Activated naive CD4-positive, alpha-beta T cell treated with anti-CD3 and anti-CD28 coated beads, Interleukin-2, amount 50 U/mL, for 24 hours (primary cell): ENCODE results near the gene BANP.
"Not testable (repeated sequence)": the region's sequence is repeated elsewhere in the genome, so short reads cannot be mapped to it uniquely, and the experiment has no call there.

Experiments used
- H3K27ac Mint-ChIP-seq: one replicate; pipeline ENCODE4 v1.8.0; 2021; ENCODE audit warnings: mild to moderate bottlenecking, mixed read lengths
- H3K27me3 Mint-ChIP-seq: one replicate; pipeline ENCODE4 v1.8.0; 2021; ENCODE audit warnings: mixed read lengths
- H3K36me3 Mint-ChIP-seq: one replicate; pipeline ENCODE4 v1.8.0; 2021; ENCODE audit warnings: mixed read lengths
- H3K4me1 Mint-ChIP-seq: one replicate; pipeline ENCODE4 v1.8.0; 2021; ENCODE audit warnings: mixed read lengths
- H3K4me3 Mint-ChIP-seq: one replicate; pipeline ENCODE4 v1.8.0; 2021; ENCODE audit warnings: mild to moderate bottlenecking, mixed read lengths
- H3K9me3 Mint-ChIP-seq: one replicate; pipeline ENCODE4 v1.8.0; 2021; ENCODE audit warnings: mixed read lengths

Gene BANP

DNA sequence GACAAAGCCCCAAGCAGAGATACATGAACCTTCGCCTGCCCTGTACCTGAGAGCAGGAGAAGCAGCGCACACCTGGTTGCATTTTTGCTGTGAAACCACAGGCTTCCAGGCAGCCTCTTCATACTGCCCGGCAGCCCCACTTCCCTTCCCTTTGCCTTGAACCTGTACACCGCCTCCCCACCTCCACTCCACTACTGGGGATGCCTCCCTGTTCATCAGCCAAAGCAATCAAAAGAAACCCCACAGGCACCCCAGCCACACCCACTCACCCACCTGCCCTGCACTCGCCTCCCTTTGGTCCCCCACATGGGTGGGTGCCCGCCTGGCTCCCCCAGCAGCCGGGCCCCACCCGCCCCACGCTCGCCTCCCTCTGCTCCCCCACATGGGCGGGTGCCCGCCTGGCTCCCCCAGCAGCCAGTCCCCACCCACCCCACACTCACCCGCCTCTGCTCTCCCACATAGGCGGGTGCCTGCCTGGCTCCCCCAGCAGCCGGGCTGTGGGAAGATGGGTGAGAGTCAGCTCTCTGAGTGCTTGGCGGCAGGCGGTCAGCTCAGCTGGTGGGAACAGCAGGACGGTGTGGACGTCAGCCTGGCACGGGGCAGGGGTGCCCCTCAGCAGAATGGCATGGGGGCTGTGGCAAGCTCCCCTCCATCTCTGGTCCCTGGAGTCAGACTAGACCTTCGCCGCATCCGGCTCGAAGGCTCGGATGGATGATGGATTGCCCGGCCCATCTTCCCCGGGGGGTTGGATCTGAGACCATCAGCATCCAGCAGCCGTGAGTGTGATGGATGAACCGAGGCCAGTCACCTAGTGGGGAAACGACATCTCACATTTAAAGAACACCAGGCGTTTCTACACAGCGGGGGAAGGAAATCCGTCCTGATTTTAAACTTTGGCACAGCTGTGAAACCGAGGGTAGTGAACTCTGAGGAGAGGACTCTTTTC, 135.6 kb downstream of the BANP start:
- Mint-ChIP-seq H3K36me3 (no peaks in the 10 kb centered on the region), H3K27ac (peak overlapping the region; percentile 55)

DNA sequence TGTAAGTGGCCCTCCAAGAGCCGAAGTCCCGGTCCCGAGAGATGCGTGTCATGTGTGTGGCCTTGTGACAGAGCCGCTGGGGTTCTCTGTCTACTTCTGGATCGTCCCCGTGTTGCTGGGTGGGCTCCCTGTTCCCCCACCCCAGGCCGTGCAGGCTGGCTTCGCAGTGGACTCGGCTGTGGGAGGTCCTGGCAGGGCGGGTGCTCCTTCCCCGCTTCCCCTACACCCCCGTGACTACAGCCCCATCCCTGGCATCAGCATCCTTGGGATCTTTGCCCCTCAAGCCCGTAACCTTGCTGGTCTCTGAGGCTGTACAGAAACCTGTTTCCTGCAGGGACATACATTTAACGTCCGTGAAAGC, 136.3 kb downstream of the BANP start:
- Mint-ChIP-seq H3K4me1 (no peaks in the 10 kb centered on the region), H3K9me3 (no peaks in the 10 kb centered on the region), H3K4me3 (no peak overlapping the region), H3K27me3 (no peaks in the 10 kb centered on the region), H3K27ac (no peak overlapping the region), H3K36me3 (no peaks in the 10 kb centered on the region)

More for the DNA sequence above, 135.6 kb downstream of the BANP start:
- Mint-ChIP-seq H3K4me3 (no peak overlapping the region), H3K4me1 (no peaks in the 10 kb centered on the region), H3K9me3 (no peaks in the 10 kb centered on the region), H3K27me3 (no peaks in the 10 kb centered on the region)

DNA sequence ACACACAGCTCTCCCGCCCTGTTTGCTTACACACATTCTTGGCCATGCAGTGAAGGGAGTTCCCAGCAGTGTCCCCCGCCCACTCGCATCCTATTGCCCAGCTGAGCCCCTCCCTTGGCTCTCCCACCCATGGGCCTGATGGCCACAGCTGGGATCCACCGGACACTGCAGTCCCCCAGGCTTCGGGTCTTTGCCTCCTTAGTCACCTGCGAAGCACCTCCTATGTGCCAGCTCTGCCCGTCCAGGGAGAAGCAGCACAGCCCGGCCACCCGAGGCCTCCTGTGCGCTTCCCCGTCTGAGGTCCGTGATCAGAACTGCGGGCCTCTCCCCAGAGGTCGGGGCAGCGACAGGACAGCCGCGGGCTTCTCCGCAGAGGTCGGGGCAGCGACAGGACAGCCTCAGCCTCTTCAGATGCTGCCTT, 136.9 kb downstream of the BANP start:
- no peak overlapping the region for H3K4me3 Mint-ChIP-seq
- no peak overlapping the region for H3K27ac Mint-ChIP-seq
- H3K4me1 Mint-ChIP-seq, result no peaks in the 10 kb centered on the region
- H3K27me3 Mint-ChIP-seq, result no peaks in the 10 kb centered on the region
- no peaks in the 10 kb centered on the region for H3K9me3 Mint-ChIP-seq
- H3K36me3 Mint-ChIP-seq, result no peaks in the 10 kb centered on the region

DNA sequence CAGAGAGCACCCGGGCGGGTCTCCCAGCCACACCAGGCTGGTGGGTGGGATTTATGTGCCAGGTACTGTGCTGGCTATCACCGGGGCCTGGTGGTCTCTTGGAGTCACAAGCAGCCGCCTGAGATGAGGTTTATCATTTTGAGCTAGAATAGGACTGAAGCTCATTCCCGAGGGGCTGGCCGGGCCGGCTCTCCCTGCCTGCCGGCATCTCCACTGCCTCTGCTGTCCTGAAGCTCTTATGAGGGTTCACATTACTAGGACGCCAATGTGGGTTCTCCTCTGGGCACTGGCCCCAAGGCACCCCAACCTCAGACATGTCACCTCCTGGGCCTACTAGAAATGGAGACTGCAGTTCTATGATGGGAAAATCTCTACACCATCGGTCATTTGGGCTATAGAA, 137.4 kb downstream of the BANP start:
- not testable (repeated sequence) for H3K4me1 Mint-ChIP-seq, H3K27me3 Mint-ChIP-seq, H3K4me3 Mint-ChIP-seq, H3K36me3 Mint-ChIP-seq, H3K9me3 Mint-ChIP-seq, H3K27ac Mint-ChIP-seq

DNA sequence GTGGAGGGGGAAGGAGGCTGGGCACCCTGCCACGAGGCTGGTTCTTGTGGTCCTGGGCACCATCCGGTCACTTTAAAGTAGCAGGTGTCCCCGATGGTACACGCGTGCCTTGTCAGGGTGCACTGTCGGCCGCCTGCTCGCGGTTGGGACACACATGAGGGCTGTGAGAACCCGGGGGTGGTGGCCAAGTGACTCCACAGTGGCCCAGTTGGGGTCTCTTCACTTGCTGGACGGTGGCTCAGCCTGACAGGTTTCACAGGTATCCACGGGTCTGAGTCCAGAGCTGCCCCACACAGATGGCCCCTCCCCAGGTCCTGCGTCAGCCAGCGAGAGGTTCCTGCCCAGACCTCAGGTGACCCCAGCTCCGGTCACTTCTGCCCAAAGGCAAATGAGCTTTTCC, 137.8 kb downstream of the BANP start:
- H3K4me1 Mint-ChIP-seq, H3K27me3 Mint-ChIP-seq, H3K4me3 Mint-ChIP-seq, H3K36me3 Mint-ChIP-seq, H3K9me3 Mint-ChIP-seq, H3K27ac Mint-ChIP-seq: not testable (repeated sequence)

DNA sequence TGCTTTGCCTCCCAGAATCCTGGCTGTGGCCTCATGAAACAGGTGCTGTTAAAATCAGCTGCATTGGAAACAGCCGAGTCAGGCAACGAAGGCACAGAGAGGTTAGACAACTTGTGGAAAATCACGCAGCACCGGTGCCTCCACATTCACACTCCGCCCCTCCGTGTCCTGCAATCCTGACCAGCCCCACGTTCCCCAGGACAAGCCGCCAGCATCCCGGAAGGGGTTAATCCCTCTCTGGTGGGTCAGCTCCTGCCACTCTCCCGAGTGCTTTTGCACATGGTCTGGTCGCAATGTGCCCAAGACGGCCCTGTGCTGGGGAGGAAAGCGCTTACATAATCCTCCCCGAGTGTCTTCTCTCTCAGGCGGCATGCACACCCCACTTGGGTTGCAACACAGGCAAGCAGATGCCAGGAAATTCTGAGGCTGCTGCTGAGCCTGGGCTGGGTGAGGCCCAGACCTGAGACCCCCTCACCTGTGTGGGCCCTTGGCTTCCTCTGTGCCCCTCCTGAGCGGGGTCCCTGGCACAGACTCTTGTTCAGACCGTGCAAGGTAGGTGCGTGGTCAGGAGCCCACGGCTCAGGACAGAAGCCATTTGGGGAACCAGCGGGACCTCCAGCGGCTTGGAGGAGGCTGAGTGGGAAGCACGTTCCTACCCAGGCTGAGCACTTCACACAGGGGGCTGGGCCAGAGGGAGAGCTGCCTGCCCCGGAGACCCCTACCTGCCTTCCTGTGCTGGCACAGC, 138.6 kb downstream of the BANP start:
- not testable (repeated sequence) for H3K27me3 Mint-ChIP-seq, H3K27ac Mint-ChIP-seq, H3K9me3 Mint-ChIP-seq, H3K36me3 Mint-ChIP-seq, H3K4me1 Mint-ChIP-seq, H3K4me3 Mint-ChIP-seq

DNA sequence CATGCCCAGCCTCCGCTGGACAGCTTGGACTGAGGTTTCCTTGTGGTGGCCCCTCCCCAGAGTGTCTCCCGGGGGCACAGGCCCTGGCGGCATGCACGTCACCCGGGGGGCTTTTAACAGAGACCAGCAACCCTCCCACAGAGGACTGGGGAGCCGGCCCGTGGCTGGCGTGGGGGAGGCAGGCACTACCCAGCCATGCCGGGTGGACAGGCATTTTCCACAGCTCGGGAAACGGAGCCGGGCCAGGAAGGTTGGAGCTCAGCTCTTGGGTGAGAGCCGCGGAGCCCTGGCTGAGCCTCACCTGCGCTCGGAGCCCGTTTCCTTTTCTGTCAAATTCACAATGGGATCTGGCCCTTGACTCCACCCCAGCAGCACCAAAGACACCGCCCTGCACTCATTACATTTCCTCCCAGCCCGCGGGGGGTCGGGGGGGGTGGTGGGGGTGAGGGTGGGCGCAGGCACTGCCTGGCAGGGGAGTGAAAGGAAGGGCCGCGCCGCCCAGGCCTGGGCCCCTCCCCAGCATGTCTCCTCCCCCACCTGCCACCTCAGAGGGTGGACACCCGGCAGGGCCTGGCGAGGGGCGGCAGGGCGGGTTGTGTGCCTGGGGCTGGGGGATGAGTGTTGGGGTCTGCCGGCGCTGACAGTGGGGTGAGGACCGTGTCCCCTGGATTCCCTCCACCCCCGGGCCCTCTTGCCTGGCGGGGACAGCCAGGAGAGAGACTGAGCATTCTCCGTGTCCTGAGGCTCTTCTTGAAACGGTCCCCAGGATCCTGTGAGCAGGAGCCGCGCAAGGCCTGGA, 139.3 kb downstream of the BANP start:
- H3K4me1 Mint-ChIP-seq, H3K9me3 Mint-ChIP-seq, H3K36me3 Mint-ChIP-seq, H3K27me3 Mint-ChIP-seq, H3K27ac Mint-ChIP-seq, H3K4me3 Mint-ChIP-seq: not testable (repeated sequence)

DNA sequence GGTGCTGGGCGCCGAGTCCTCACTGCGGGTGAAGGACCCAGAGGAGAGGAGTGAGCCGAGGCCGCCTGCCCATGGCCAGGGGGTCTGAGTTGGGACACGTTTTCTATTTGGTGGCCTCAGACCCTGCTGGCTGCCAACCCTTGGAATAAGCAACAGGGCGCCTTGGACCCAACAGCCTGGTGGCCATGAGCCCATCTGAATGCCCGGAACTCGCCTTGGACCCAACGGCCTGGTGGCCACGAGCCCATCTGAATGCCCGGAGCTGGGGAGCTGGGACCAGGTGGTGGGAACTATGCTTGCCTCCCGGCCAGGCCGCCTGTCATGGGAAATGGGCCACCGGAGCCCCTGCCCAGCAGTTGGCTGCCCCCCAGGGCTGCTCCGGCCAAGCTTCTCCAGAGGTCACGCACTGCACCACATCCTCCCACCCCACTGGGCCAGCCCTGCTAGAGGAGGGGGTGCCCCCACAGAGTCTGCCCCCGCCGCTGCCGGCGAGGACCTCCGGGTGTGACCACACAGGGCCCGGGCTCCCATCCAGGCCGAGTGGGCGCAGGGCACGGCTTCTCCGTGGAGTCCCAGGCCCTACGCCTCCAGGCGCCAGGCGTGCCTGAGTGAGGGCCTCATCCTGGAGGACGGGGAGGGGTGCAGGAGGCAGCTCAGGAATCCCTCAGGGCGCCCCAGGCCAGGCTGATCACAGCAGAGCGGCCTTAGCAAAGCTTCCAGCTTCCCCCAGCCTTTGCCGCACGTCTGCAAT, 140.2 kb downstream of the BANP start:
- H3K36me3 Mint-ChIP-seq, H3K4me1 Mint-ChIP-seq, H3K4me3 Mint-ChIP-seq, H3K27ac Mint-ChIP-seq, H3K27me3 Mint-ChIP-seq, H3K9me3 Mint-ChIP-seq: not testable (repeated sequence)

DNA sequence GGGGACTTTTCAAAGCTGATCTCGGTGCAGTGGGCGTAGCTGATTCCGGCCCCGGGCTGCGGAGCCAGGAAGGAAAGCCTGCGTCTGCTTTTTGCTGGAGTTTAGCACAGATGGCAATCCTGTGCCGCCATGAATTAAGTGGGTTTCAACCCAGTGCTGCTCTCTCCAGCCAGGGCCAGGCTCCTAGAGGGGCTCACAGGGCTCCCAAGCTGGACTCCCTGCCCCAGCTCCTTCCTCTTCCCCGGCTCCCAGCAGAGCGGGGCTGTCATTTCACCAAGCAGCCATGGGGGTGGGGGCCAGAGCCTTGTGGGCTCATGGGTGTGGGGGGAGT, 140.7 kb downstream of the BANP start:
- not testable (repeated sequence) for H3K27me3 Mint-ChIP-seq

DNA sequence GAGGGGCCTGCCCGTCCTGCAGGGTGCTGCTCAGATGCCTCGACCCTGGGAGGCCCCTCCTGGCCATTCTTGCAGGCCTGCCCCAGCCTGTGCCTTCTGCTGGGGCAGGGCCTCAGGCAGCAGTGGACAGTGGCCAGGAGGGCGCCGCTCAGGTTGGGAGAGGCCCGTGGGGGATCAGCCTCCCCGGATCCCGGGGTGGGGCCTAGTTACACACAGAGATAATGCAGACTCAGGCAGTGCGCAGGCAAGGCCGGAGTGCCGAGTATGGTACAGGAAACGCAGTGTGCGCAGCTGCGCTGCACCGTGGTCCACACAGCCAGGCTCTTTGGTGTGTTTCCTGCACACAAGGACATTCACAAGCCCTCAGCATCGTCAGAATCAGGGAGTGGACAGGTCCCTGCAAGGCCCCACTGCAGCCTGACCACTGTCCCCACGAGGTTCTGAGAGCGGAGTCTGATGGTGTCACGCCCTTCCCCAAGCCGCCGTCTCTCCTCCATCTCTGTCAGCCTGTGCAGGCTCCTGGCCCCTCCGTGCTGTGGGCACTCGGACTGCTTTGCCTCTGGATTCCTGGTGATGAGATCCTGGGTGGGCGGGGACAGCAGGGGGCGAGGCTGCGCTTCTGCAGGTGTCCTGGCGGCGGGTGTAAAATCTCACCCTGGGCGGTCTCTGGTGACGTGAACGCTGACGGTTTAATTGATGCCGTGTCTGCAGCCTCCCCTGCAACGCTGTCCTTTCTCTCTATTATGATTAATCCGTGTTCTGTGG, 141.7 kb downstream of the BANP start:
- not testable (repeated sequence) for H3K27ac Mint-ChIP-seq, H3K4me1 Mint-ChIP-seq, H3K27me3 Mint-ChIP-seq, H3K9me3 Mint-ChIP-seq, H3K36me3 Mint-ChIP-seq, H3K4me3 Mint-ChIP-seq

More for the DNA sequence above, 140.7 kb downstream of the BANP start:
- not testable (repeated sequence) for H3K36me3 Mint-ChIP-seq, H3K4me3 Mint-ChIP-seq, H3K9me3 Mint-ChIP-seq, H3K27ac Mint-ChIP-seq, H3K4me1 Mint-ChIP-seq

DNA sequence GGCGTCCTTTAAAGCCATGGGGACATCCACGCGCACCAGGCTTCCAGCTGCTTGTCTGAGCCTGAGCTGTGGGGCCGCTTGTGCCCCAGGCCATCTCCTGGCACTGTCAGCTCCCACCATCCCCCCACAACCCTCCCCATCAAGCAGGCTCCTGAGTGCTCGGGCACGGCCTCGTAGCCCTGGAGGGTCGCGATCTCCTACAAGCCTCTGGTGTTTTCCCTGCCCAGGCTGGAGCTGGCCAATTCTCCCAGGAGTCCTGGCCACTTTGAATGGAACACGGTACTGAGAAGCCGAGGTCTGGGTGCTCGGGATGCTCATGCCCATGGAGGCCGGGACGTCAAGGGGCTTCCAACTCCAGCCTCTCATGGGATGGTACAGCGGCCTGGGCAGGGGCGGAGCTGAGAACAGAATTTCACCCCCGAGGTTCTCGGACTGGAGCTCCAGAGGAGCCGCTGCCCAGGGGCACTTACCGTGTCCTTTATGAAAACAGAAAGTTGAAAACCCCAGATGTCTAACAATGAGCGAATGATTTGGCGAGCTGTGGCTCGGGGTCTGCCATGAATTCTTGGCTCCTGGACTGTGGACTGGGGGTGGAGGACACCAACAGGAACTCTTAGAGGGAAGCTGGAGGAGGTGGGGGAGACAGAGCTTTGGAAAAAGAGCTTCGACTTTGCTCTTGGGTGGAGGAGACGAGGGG, 142.5 kb downstream of the BANP start:
- H3K27ac Mint-ChIP-seq, H3K9me3 Mint-ChIP-seq, H3K27me3 Mint-ChIP-seq, H3K4me3 Mint-ChIP-seq, H3K36me3 Mint-ChIP-seq, H3K4me1 Mint-ChIP-seq: not testable (repeated sequence)

DNA sequence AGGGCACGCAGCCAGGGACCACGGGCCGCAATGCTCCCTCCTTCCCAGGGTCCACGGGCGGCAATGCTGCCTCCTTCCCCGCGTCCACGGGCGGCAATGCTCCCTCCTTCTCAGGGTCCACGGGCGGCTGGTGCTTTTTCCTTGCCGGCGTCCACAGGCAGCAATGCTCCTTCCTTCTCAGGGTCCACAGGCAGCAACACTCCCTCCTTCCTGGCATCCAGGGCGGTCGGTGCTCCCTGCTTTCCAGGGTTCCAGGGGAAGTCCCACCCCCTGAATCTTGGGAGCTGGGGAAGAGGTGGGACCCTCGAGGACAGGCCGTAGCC, 143.0 kb downstream of the BANP start:
- H3K9me3 Mint-ChIP-seq, H3K36me3 Mint-ChIP-seq, H3K27ac Mint-ChIP-seq, H3K27me3 Mint-ChIP-seq, H3K4me3 Mint-ChIP-seq, H3K4me1 Mint-ChIP-seq: not testable (repeated sequence)

DNA sequence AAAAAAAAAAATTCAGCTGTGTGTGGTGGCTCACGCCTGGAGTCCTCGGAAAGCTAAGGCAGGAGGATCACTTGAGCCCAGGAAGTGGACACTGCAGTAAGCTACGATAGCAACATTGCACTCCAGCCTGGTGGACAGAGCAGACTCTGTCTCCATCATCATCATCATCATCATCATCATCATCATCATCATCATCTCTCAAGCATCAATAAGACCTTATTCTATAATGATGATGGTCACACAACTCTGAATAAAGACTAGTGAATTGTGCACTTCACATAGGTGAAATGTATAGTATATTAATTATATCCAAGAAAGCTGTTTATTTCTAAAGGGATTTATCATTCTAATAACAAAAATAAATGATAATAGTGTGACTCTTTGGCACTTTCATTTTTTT, 143.7 kb downstream of the BANP start:
- H3K4me3 Mint-ChIP-seq, H3K4me1 Mint-ChIP-seq, H3K9me3 Mint-ChIP-seq, H3K36me3 Mint-ChIP-seq, H3K27me3 Mint-ChIP-seq, H3K27ac Mint-ChIP-seq: not testable (repeated sequence)

DNA sequence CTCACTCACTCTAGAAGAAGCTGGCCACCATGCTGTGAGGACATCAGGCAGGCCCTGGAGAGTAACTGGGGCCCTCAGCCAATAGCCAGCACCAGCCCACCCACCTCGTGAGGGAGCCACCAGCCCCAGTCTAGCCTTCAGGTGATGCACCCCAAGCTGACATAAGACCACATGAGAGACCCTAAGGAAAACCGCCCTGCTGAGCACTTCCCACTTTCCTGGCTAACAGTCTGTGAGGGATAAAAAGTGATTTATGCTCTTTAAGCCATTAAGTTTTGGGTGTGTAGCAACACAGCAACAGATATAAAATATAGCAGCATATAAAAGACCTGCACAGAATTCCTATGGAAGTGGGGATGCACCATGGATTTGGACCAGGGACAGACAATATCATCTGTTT, 145.4 kb downstream of the BANP start:
- not testable (repeated sequence) for H3K27ac Mint-ChIP-seq, H3K27me3 Mint-ChIP-seq, H3K4me1 Mint-ChIP-seq, H3K4me3 Mint-ChIP-seq, H3K36me3 Mint-ChIP-seq, H3K9me3 Mint-ChIP-seq
